KMS-11 (cell line): Measurements from ENCODE around the gene ESF1.

Experiments
- H2AFZ ChIP-seq: fragments of 200-600 bp; sonication (generic); 2 replicates; pipeline ENCODE4 v1.6.1; 2016; ENCODE audit warnings: antibody characterized with exemption, mixed run types, low read depth
- H3K27ac ChIP-seq: fragments of 200-600 bp; sonication (generic); 2 replicates; pipeline ENCODE4 v1.6.1; 2016; ENCODE audit warnings: mild to moderate bottlenecking, mixed run types
- H3K27me3 ChIP-seq: fragments of 200-600 bp; sonication (generic); 2 replicates; pipeline ENCODE4 v1.6.1; 2017; ENCODE audit warnings: mild to moderate bottlenecking, low read depth, mixed run types, moderate library complexity; ENCODE audit not compliant: insufficient read depth
- H3K36me3 ChIP-seq: fragments of 200-600 bp; sonication (generic); 2 replicates; pipeline ENCODE4 v1.6.1; 2017; ENCODE audit warnings: mild to moderate bottlenecking, mixed run types; ENCODE audit not compliant: insufficient read depth
- H3K4me1 ChIP-seq: fragments of 200-600 bp; sonication (generic); 2 replicates; pipeline ENCODE4 v1.6.1; 2016; ENCODE audit warnings: mild to moderate bottlenecking, low read depth, mixed run types; ENCODE audit not compliant: poor library complexity, severe bottlenecking
- H3K4me2 ChIP-seq: fragments of 200-600 bp; sonication (generic); 2 replicates; pipeline ENCODE4 v1.7.0; 2016; ENCODE audit warnings: mild to moderate bottlenecking, mixed run types
- H3K4me3 ChIP-seq: fragments of 200-600 bp; sonication (generic); IDR thresholded peaks from 2 replicates; pipeline ENCODE4 v1.6.1; 2017; ENCODE audit warnings: low read depth, low read length, mixed read lengths; ENCODE audit not compliant: insufficient read depth
- H3K79me2 ChIP-seq: fragments of 200-600 bp; sonication (generic); 2 replicates; pipeline ENCODE4 v1.6.1; 2016; ENCODE audit warnings: low read depth, mixed run types; ENCODE audit not compliant: insufficient read depth
- H3K9ac ChIP-seq: fragments of 200-600 bp; sonication (generic); 2 replicates; pipeline ENCODE4 v1.6.1; 2016; ENCODE audit warnings: mild to moderate bottlenecking, mixed run types
- H4K20me1 ChIP-seq: fragments of 200-600 bp; sonication (generic); 2 replicates; pipeline ENCODE4 v1.6.1; 2016; ENCODE audit warnings: mild to moderate bottlenecking, mixed run types; ENCODE audit not compliant: insufficient read depth
- CTCF ChIP-seq: fragments of 200-600 bp; sonication (generic); conservative IDR thresholded peaks from 2 replicates; pipeline ENCODE4 v1.6.1; 2017; ENCODE audit warnings: low read depth, mild to moderate bottlenecking, antibody characterized with exemption, low read length, moderate library complexity, mixed read lengths

ESF1 gene

GRCh38 chr20:13671916-13672378 is 112.8 kb downstream of the ESF1 start:
- Histone ChIP-seq H3K4me2 (no peak overlapping the region), H3K36me3 (no peaks in the 10 kb centered on the region), H3K27me3 (no peaks in the 10 kb centered on the region), H3K27ac (no peak overlapping the region), H4K20me1 (no peaks in the 10 kb centered on the region), H3K4me3 (no peak overlapping the region), H3K9ac (no peak overlapping the region), H2AFZ (no peak overlapping the region), H3K4me1 (peaks cover 10% of the 10 kb centered on the region), H3K79me2 (no peaks in the 10 kb centered on the region)
- TF ChIP-seq CTCF, result no peak

GRCh38 chr20:13671512-13671911 is 113.2 kb downstream of the ESF1 start:
- H3K4me1 ChIP-seq, result peaks cover 10% of the 10 kb centered on the region
- H3K27ac ChIP-seq, result no peak overlapping the region
- H3K4me2 ChIP-seq, result no peak overlapping the region
- no peaks in the 10 kb centered on the region for H4K20me1 ChIP-seq
- H3K79me2 ChIP-seq, result no peaks in the 10 kb centered on the region
- H3K27me3 ChIP-seq, result no peaks in the 10 kb centered on the region
- no peak overlapping the region for H2AFZ ChIP-seq
- H3K9ac ChIP-seq, result no peak overlapping the region
- no peak for TF ChIP-seq CTCF
- H3K36me3 ChIP-seq, result no peaks in the 10 kb centered on the region
- no peak overlapping the region for H3K4me3 ChIP-seq

GRCh38 chr20:13670160-13670559 is 114.6 kb downstream of the ESF1 start:
- Histone ChIP-seq H3K4me3 (no peak overlapping the region), H3K36me3 (no peaks in the 10 kb centered on the region), H3K9ac (no peak overlapping the region), H3K27ac (no peak overlapping the region), H2AFZ (no peak overlapping the region), H3K79me2 (no peaks in the 10 kb centered on the region), H3K4me2 (no peak overlapping the region), H3K27me3 (no peaks in the 10 kb centered on the region), H3K4me1 (peaks cover 10% of the 10 kb centered on the region), H4K20me1 (no peaks in the 10 kb centered on the region)
- TF ChIP-seq CTCF, result no peak

- no peak for TF ChIP-seq CTCF
- Histone ChIP-seq H3K4me2 (no peak overlapping the region), H3K27ac (no peak overlapping the region), H3K4me1 (peaks cover 10% of the 10 kb centered on the region), H4K20me1 (no peaks in the 10 kb centered on the region), H3K9ac (no peak overlapping the region), H3K27me3 (no peaks in the 10 kb centered on the region), H3K36me3 (no peaks in the 10 kb centered on the region), H2AFZ (no peak overlapping the region), H3K4me3 (no peak overlapping the region), H3K79me2 (no peaks in the 10 kb centered on the region)
These were observed 118.9 kb downstream of the ESF1 start for GRCh38 chr20:13665709-13666395.
